Astrocyte (in vitro differentiated cells and primary cell): ENCODE data around the gene ABCA1. TPM values are rescaled to one million over a fixed set of nuclear protein-coding genes. Genes with fewer than 3 reads are reported as not detected.

ENCODE experiments used
- DNase-seq: peaks from one replicate; pipeline ENCODE4 v3.0.0-alpha.2; 2010; ENCODE audit warnings: low read depth
- FAIRE-seq: peaks from 2 replicates; lab custom pipeline; 2011; peaks lifted over from hg19 to GRCh38; lab: Jason Lieb, UNC
- H2AFZ ChIP-seq: 2 replicates; pipeline ENCODE4 v1.6.0; 2012; ENCODE audit warnings: low read depth, low read length, inconsistent platforms
- H3K27ac ChIP-seq: 2 replicates; pipeline ENCODE4 v1.5.1; 2011; ENCODE audit warnings: low read depth, low read length, inconsistent platforms
- H3K27me3 ChIP-seq: 2 replicates; pipeline ENCODE4 v1.6.0; 2011; ENCODE audit warnings: low read length, inconsistent platforms; ENCODE audit not compliant: insufficient read depth
- H3K36me3 ChIP-seq: 2 replicates; pipeline ENCODE4 v1.5.1; 2011; ENCODE audit warnings: low read length, inconsistent platforms; ENCODE audit not compliant: insufficient read depth
- H3K4me1 ChIP-seq: 2 replicates; pipeline ENCODE4 v1.5.1; 2011; ENCODE audit warnings: low read length, inconsistent platforms; ENCODE audit not compliant: insufficient read depth
- H3K4me2 ChIP-seq: 2 replicates; pipeline ENCODE4 v1.6.0; 2012; ENCODE audit warnings: low read length, inconsistent platforms
- H3K4me3 ChIP-seq: 2 replicates; pipeline ENCODE4 v1.5.1; 2011; ENCODE audit warnings: low read depth, mild to moderate bottlenecking, low read length, inconsistent platforms; ENCODE audit not compliant: insufficient read depth
- H3K79me2 ChIP-seq: 2 replicates; pipeline ENCODE4 v1.6.0; 2012; ENCODE audit warnings: mild to moderate bottlenecking, low read length, inconsistent platforms; ENCODE audit not compliant: insufficient read depth
- H3K9ac ChIP-seq: 2 replicates; pipeline ENCODE4 v1.6.0; 2012; ENCODE audit warnings: mild to moderate bottlenecking, low read length, inconsistent platforms
- H3K9me3 ChIP-seq: 2 replicates; pipeline ENCODE4 v1.5.1; 2012; ENCODE audit warnings: low read depth, mild to moderate bottlenecking, low read length, inconsistent platforms; ENCODE audit not compliant: insufficient read depth
- H4K20me1 ChIP-seq: 2 replicates; pipeline ENCODE4 v1.6.0; 2012; ENCODE audit warnings: low read length, inconsistent platforms; ENCODE audit not compliant: insufficient read depth
- H3K27ac Mint-ChIP-seq: one replicate; pipeline ENCODE4 v1.8.0; 2021; ENCODE audit warnings: mild to moderate bottlenecking, mixed read lengths; ENCODE audit not compliant: unreplicated experiment
- H3K27me3 Mint-ChIP-seq: one replicate; pipeline ENCODE4 v1.8.0; 2021; ENCODE audit warnings: low read depth, mixed read lengths; ENCODE audit not compliant: unreplicated experiment
- H3K36me3 Mint-ChIP-seq: one replicate; pipeline ENCODE4 v1.8.0; 2021; ENCODE audit warnings: low read depth, mixed read lengths; ENCODE audit not compliant: unreplicated experiment
- H3K4me1 Mint-ChIP-seq: one replicate; pipeline ENCODE4 v1.8.0; 2021; ENCODE audit warnings: low read depth, mixed read lengths; ENCODE audit not compliant: unreplicated experiment
- H3K4me3 Mint-ChIP-seq: one replicate; pipeline ENCODE4 v1.8.0; 2021; ENCODE audit warnings: mild to moderate bottlenecking, moderate library complexity, mixed read lengths; ENCODE audit not compliant: unreplicated experiment
- H3K9me3 Mint-ChIP-seq: one replicate; pipeline ENCODE4 v1.8.0; 2021; ENCODE audit warnings: mild to moderate bottlenecking, mixed read lengths; ENCODE audit not compliant: unreplicated experiment
- CTCF ChIP-seq: IDR thresholded peaks from 2 replicates; pipeline ENCODE4 v1.5.1; 2011; ENCODE audit warnings: low read depth, mild to moderate bottlenecking, inconsistent platforms, low read length, moderate library complexity; ENCODE audit not compliant: insufficient read depth
- EZH2 ChIP-seq: IDR thresholded peaks from 2 replicates; pipeline ENCODE4 v1.6.1; 2012; ENCODE audit warnings: mild to moderate bottlenecking, low read length, inconsistent platforms; ENCODE audit not compliant: insufficient read depth
- total RNA-seq: library from RNA; stranded (reverse); gene quantifications from 2 replicates; pipeline ENCODE4 v1.2.1, GENCODE V29; 2021

ABCA1 gene
- total RNA-seq, 1 donor from 2014 or later, result 109 TPM

GRCh38 chr9:104778802-104779201, 149.2 kb downstream of the ABCA1 start:
- no peaks in the 10 kb centered on the region for H4K20me1 ChIP-seq
- H3K36me3 ChIP-seq, result peaks cover 13% of the 10 kb centered on the region
- FAIRE-seq, result no peak
- no peaks in the 10 kb centered on the region for H3K79me2 ChIP-seq
- no peak overlapping the region for H3K9ac ChIP-seq
- no peak overlapping the region for H3K4me3 ChIP-seq
- no peak overlapping the region for H3K27ac Mint-ChIP-seq
- H3K36me3 Mint-ChIP-seq, result peaks cover 15% of the 10 kb centered on the region
- H2AFZ ChIP-seq, result no peak overlapping the region
- no peaks in the 10 kb centered on the region for H3K9me3 ChIP-seq
- no peak overlapping the region for H3K27ac ChIP-seq
- DNase-seq, result no peak
- no peaks in the 10 kb centered on the region for H3K27me3 ChIP-seq
- no peak overlapping the region for H3K4me2 ChIP-seq
- H3K4me3 Mint-ChIP-seq, result no peak overlapping the region
- H3K4me1 ChIP-seq, result no peaks in the 10 kb centered on the region
- no peaks in the 10 kb centered on the region for H3K9me3 Mint-ChIP-seq
- H3K27me3 Mint-ChIP-seq, result no peaks in the 10 kb centered on the region
- H3K4me1 Mint-ChIP-seq, result peaks cover 8% of the 10 kb centered on the region
- TF ChIP-seq EZH2 (no peak), CTCF (no peak)

- Mint-ChIP-seq H3K27me3 (no peaks in the 10 kb centered on the region), H3K27ac (no peak overlapping the region), H3K9me3 (no peaks in the 10 kb centered on the region), H3K36me3 (peaks cover 5% of the 10 kb centered on the region), H3K4me1 (peaks cover 14% of the 10 kb centered on the region), H3K4me3 (no peak overlapping the region)
- Histone ChIP-seq H3K27ac (no peak overlapping the region), H2AFZ (no peak overlapping the region), H3K4me3 (no peak overlapping the region), H3K4me1 (no peaks in the 10 kb centered on the region), H3K27me3 (no peaks in the 10 kb centered on the region), H4K20me1 (no peaks in the 10 kb centered on the region), H3K79me2 (no peaks in the 10 kb centered on the region), H3K9me3 (no peaks in the 10 kb centered on the region), H3K36me3 (peaks cover 4% of the 10 kb centered on the region), H3K4me2 (no peak overlapping the region), H3K9ac (no peak overlapping the region)
- FAIRE-seq (no peak), DNase-seq (peak; percentile 39)
- TF ChIP-seq EZH2 (no peak), CTCF (no peak)
These were observed 151.2 kb downstream of the ABCA1 start for GRCh38 chr9:104776797-104777196.

- Mint-ChIP-seq H3K27ac (no peak overlapping the region), H3K4me1 (peaks cover 14% of the 10 kb centered on the region), H3K27me3 (no peaks in the 10 kb centered on the region), H3K9me3 (no peaks in the 10 kb centered on the region), H3K4me3 (no peak overlapping the region), H3K36me3 (peaks cover 5% of the 10 kb centered on the region)
- Histone ChIP-seq H2AFZ (no peak overlapping the region), H3K27ac (no peak overlapping the region), H3K4me3 (no peak overlapping the region), H3K27me3 (no peaks in the 10 kb centered on the region), H3K36me3 (no peaks in the 10 kb centered on the region), H3K4me1 (no peaks in the 10 kb centered on the region), H3K9me3 (no peaks in the 10 kb centered on the region), H4K20me1 (no peaks in the 10 kb centered on the region), H3K4me2 (no peak overlapping the region), H3K9ac (no peak overlapping the region), H3K79me2 (no peaks in the 10 kb centered on the region)
- no peak for FAIRE-seq
- TF ChIP-seq CTCF, result no peak
- no peak for TF ChIP-seq EZH2
- DNase-seq, result no peak
These were observed 152.0 kb downstream of the ABCA1 start for GRCh38 chr9:104775976-104776375.
